Hematopoietic multipotent progenitor cell treated with erythropoietin and hydrocortisone succinate and interleukin-3 and kit ligand, for 4 days (in vitro differentiated cells): ENCODE data around the gene IRF4.

Experiments used
- DNase-seq: peaks from one replicate; pipeline ENCODE4 v3.0.0-alpha.2; 2015

Gene IRF4

GRCh38 chr6:353642-354614 is 37.6 kb upstream of the IRF4 start:
- no peak for DNase-seq

GRCh38 chr6:354631-355280 is 36.8 kb upstream of the IRF4 start:
- no peak for DNase-seq

- no peak for DNase-seq
Observed at GRCh38 chr6:355373-356208, 36.0 kb upstream of the IRF4 start.

GRCh38 chr6:356828-357251 is 34.7 kb upstream of the IRF4 start:
- no peak for DNase-seq

- DNase-seq = no peak
Observed at GRCh38 chr6:357261-357790, 34.2 kb upstream of the IRF4 start.

GRCh38 chr6:357791-358341 is 33.7 kb upstream of the IRF4 start:
- DNase-seq = no peak

- no peak for DNase-seq
Observed at GRCh38 chr6:358432-358831, 33.1 kb upstream of the IRF4 start.

- no peak for DNase-seq
Observed at GRCh38 chr6:358847-359246, 32.7 kb upstream of the IRF4 start.

- DNase-seq = no peak
Observed at GRCh38 chr6:359261-360035, 32.1 kb upstream of the IRF4 start.

- no peak for DNase-seq
Observed at GRCh38 chr6:360349-360748, 31.2 kb upstream of the IRF4 start.

GRCh38 chr6:360764-361373 is 30.7 kb upstream of the IRF4 start:
- DNase-seq = no peak

- no peak for DNase-seq
Observed at GRCh38 chr6:361411-362132, 30.0 kb upstream of the IRF4 start.

- DNase-seq = no peak
Observed at GRCh38 chr6:362231-362923, 29.2 kb upstream of the IRF4 start.

GRCh38 chr6:362924-363249 is 28.7 kb upstream of the IRF4 start:
- no peak for DNase-seq

GRCh38 chr6:363291-363690 is 28.3 kb upstream of the IRF4 start:
- DNase-seq = no peak

GRCh38 chr6:363909-364308 is 27.6 kb upstream of the IRF4 start:
- DNase-seq = no peak

GRCh38 chr6:364609-365540 is 26.7 kb upstream of the IRF4 start:
- DNase-seq = no peak

GRCh38 chr6:365835-366234 is 25.7 kb upstream of the IRF4 start:
- no peak for DNase-seq
